GM12874 (cell line): ENCODE data around the gene HSD17B12.

ENCODE experiments used
- TF ChIP-seq, protein P1 (sequence below): IDR thresholded peaks from 2 replicates; pipeline ENCODE4 v1.5.1; 2011; ENCODE audit warnings: low read depth, mild to moderate bottlenecking, control low read depth, low read length, moderate library complexity; ENCODE audit not compliant: insufficient read depth

HSD17B12 gene

DNA sequence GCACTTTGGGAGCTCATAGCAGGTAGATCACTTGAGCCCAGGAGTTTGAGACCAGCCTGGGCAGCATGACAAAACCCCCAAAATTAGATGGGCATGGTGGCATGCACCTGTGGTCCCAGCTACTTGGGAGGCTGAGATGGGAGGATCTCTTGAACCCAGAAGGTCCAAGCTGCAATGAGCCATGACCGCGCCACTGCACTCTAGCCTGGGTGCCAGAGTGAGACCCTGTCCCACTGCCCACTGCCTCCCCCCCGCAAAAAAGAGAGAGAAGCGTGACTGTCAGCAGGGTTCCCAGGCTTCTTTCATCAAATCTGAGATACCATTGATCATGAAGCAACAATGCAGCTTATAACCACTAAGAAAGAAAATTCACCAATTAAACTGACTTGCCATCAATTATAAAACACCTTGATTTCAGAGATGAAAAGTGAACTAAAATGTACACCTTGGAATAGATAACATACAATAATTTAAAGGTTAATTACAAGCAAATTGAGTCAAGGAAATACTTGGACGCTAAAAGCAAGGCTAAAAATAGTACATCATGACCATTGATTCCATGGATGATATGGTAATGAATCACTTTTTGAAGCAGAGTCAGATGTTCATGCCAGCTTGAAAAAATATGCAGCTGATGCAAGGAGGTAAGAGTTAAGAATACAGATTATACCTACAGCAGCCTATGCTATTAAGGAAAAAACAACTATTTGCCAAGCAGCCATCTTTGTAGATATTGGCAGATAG, 109.3 kb downstream of the HSD17B12 start:
- TF ChIP-seq, protein P1, sequence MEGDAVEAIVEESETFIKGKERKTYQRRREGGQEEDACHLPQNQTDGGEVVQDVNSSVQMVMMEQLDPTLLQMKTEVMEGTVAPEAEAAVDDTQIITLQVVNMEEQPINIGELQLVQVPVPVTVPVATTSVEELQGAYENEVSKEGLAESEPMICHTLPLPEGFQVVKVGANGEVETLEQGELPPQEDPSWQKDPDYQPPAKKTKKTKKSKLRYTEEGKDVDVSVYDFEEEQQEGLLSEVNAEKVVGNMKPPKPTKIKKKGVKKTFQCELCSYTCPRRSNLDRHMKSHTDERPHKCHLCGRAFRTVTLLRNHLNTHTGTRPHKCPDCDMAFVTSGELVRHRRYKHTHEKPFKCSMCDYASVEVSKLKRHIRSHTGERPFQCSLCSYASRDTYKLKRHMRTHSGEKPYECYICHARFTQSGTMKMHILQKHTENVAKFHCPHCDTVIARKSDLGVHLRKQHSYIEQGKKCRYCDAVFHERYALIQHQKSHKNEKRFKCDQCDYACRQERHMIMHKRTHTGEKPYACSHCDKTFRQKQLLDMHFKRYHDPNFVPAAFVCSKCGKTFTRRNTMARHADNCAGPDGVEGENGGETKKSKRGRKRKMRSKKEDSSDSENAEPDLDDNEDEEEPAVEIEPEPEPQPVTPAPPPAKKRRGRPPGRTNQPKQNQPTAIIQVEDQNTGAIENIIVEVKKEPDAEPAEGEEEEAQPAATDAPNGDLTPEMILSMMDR = no peak

DNA sequence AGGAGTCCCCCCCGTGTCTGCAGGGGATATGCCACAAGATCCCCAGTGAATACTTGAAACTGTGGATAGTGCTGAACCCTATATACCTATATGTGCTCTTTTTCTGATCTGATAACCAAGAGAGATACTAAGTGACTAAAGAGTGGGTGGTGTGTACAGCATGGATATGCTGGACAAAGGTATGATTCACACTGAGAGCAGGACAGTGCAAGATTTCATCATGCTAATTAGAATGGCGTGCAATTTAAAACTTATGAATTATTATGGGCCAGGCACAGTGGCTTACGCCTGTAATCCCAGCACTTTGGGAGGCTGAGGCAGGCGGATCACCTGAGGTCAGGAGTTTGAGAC, 109.9 kb downstream of the HSD17B12 start:
- TF ChIP-seq, protein P1 = no peak

DNA sequence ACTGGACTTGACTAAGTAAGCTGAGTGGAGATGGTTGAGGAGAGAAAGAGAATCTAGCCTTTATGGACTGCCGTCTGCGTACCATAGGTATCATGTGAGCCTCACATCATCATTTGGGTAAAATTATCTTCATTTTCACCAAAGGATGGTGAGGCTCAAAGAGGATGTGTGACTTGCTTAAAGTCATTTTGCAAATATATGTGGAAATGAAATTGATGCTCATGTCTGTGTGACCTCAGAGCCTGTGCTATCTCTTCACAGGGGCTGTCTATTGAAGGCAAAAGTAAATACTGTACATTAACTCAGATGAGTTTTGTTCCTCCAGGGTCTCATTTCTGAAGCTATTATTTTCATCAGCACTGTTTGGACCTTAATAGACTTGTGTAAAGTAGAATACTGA, 116.8 kb downstream of the HSD17B12 start:
- TF ChIP-seq, protein P1 = no peak

DNA sequence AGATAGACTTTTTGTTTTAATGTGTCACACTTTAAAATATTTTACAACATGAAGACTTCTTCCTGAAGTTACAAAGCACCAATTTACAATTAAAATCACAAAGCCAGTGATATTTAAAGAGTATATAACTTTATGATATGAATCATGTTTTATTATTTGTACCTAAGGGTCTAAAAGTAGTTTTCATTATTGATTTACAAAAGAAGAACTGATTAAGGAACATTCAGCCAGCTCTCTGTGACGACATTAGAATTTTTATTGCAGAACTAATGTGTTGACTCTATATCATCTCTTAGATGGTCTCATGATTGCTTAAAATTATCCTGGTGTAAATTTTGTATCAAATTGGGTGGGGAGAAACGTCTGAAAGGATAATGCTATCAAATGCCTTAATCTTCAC, 117.3 kb downstream of the HSD17B12 start:
- TF ChIP-seq, protein P1 = no peak

DNA sequence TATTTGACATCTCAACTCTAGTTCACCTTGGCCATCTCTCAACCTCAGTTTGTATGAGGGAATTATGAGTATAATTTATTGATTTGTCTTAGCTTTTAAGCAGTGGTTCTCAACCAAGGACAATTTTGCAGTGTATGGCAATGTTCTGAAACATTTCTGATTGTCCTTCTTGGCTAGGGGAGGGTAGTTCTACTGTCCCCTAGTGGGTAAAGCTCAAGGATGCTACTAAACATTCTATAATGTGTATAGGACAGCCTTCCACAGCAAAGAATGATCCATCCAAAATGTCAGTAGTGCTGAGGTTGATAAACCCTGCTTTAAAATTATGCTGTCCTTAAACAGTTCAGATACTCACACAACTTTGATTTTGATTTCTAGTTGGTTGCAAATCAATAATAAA, 122.0 kb downstream of the HSD17B12 start:
- TF ChIP-seq, protein P1 = 0 out of 2 replicates have a peak, but pooled peaks have one; percentile 27

DNA sequence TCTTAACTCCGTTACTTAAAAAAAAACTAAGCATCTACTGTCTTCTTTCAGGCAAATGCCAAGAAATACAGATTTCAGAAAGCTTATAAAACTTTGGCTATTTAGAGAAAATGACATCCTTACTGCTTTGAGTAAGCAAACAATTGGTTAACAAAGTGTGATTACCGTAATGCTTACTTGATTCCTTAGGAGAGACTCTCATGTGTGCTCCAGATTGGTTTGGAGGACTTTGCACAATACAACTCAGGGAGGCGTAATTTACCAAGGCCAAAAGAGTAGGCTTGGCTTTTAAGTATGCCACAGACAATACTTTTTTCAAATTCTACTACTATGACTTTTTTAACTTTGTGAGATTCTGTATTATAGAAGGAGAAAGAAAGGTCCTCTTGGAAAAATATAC, 123.2 kb downstream of the HSD17B12 start:
- TF ChIP-seq, protein P1 = no peak

DNA sequence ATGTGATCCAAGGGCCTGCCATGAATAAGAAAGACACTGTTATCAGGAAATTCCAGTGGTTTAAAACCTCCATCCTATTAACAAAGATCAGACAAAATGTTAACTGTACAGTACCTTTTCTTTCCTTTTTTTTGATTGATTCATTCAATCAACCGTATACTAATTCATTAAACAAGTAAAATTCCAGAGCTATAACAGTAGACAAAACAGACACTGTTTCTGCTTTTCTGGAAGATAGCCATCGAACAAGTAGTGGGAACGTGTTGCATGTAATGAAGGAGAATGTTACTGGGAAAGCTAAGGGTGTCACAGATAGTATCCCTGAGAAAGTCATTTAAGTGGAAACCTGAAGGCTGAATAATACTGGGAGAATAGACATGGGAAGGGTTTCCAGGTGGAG, 126.4 kb downstream of the HSD17B12 start:
- TF ChIP-seq, protein P1 = no peak
